Esophagus squamous epithelium (tissue), 4 donors: ENCODE data around the gene FBXO46.

Experiments used
- CTCF ChIP-seq, 6 experiments: fragments of 450-650 bp in 4 of 6; fragments of 200-600 bp in 2 of 6; sonication (generic) in 2 of 6; IDR thresholded peaks; one replicate each; pipeline ENCODE4 v1.5.1; 2016 to 2019; ENCODE audit warnings: antibody characterized with exemption in 6 of 6, mild to moderate bottlenecking in 4 of 6, moderate library complexity in 4 of 6
- POLR2A ChIP-seq, 4 donors: fragments of 450-650 bp; IDR thresholded peaks; one replicate each; pipeline ENCODE4 v1.6.1; 2017; ENCODE audit warnings: antibody characterized with exemption in 4 of 4, mild to moderate bottlenecking in 4 of 4, moderate library complexity in 3 of 4

DNA sequence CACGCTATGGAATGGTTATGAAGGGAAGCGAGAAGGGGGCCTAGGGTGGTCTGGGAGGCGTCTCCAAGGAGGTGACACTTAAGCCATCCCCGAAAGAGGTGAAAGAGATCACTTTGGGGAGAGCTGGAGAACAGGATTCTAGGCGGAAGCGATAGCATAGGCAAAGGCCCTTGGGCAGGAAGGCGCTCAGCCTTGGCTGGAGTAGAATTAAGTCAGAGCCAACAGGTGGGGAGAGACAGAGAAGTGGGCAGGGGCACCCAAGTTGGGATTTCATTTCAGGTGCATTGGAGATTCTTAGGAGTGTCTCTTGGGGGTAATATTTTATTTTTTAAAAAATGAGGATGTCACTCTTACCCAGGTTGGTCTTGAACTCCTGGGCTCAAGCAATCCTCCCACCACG lies 48.6 kb downstream of the FBXO46 start:
- no peak for TF ChIP-seq CTCF (IDR thresholded peaks at IDR 0.05)
- no peak for TF ChIP-seq POLR2A (IDR thresholded peaks at IDR 0.05)
